HepG2 (cell line): ENCODE measurements around the gene AGPAT2. TPM values are rescaled to one million over a fixed set of nuclear protein-coding genes. Genes with fewer than 3 reads are reported as not detected.

Experiments
- CCDC6 ChIP-seq: sonication (generic); formaldehyde crosslinking; IDR thresholded peaks from 2 replicates; pipeline ENCODE4 v1.8.1; 2022; ENCODE audit warnings: mild to moderate bottlenecking, missing genetic modification reagents, moderate library complexity
- DNMT3B ChIP-seq: conservative IDR thresholded peaks from 2 replicates; pipeline ENCODE4 v1.6.1; 2016; ENCODE audit warnings: missing biosample characterization, control low read depth
- FOXJ3 ChIP-seq: sonication (generic); formaldehyde crosslinking; IDR thresholded peaks from 2 replicates; pipeline ENCODE4 v1.4.0; 2020; ENCODE audit warnings: missing genetic modification reagents, mild to moderate bottlenecking, borderline replicate concordance
- FOXK1 ChIP-seq: sonication (generic); formaldehyde crosslinking; IDR thresholded peaks from 2 replicates; pipeline ENCODE4 v1.4.0; 2020; ENCODE audit warnings: low read depth, missing genetic modification reagents, borderline replicate concordance
- JUND ChIP-seq: sonication (generic); formaldehyde crosslinking; IDR thresholded peaks from 2 replicates; pipeline ENCODE4 v1.8.0; 2022; ENCODE audit warnings: mild to moderate bottlenecking, missing genetic modification reagents
- KDM3A ChIP-seq: IDR thresholded peaks from 2 replicates; pipeline ENCODE4 v1.6.1; 2018; ENCODE audit warnings: low read depth, missing compliant biosample characterization
- MED13 ChIP-seq: sonication (generic); formaldehyde crosslinking; IDR thresholded peaks from 2 replicates; pipeline ENCODE4 v1.5.0; 2020; ENCODE audit warnings: missing genetic modification reagents
- SNRNP70 ChIP-seq: fragments of 200-400 bp; formaldehyde crosslinking; IDR thresholded peaks from 2 replicates; pipeline ENCODE4 v1.6.1; 2017; ENCODE audit warnings: mild to moderate bottlenecking, low read depth, low read length, moderate library complexity
- TCF7 ChIP-seq: sonication (generic); IDR thresholded peaks from 2 replicates; pipeline ENCODE4 v1.6.1; 2016; ENCODE audit warnings: antibody characterized with exemption, low read depth
- TP53 ChIP-seq: sonication (generic); formaldehyde crosslinking; conservative IDR thresholded peaks from 2 replicates; pipeline ENCODE4 v1.4.0; 2020; ENCODE audit warnings: missing genetic modification reagents
- ZBTB3 ChIP-seq: sonication (generic); formaldehyde crosslinking; IDR thresholded peaks from 2 replicates; pipeline ENCODE4 v1.4.0; 2020; ENCODE audit warnings: low read depth, mild to moderate bottlenecking, moderate library complexity, missing genetic modification reagents, borderline replicate concordance
- ZEB1 ChIP-seq: IDR thresholded peaks from 2 replicates; pipeline ENCODE4 v1.6.1; 2012; ENCODE audit warnings: mild to moderate bottlenecking, low read depth, inconsistent platforms; ENCODE audit not compliant: insufficient replicate concordance
- ZNF12 ChIP-seq: sonication (generic); formaldehyde crosslinking; IDR thresholded peaks from 2 replicates; pipeline ENCODE4 v1.5.0; 2020; ENCODE audit warnings: missing genetic modification reagents
- ZNF264 ChIP-seq: sonication (generic); formaldehyde crosslinking; IDR thresholded peaks from 2 replicates; pipeline ENCODE4 v1.4.0; 2020; ENCODE audit warnings: missing genetic modification reagents
- ZNF430 ChIP-seq: sonication (generic); formaldehyde crosslinking; IDR thresholded peaks from 2 replicates; pipeline ENCODE4 v1.9.0; 2021; ENCODE audit warnings: mild to moderate bottlenecking, missing genetic modification reagents
- ZNF562 ChIP-seq: sonication (generic); formaldehyde crosslinking; IDR thresholded peaks from 2 replicates; pipeline ENCODE4 v1.8.0; 2022; ENCODE audit warnings: missing genetic modification reagents, borderline replicate concordance
- ZNF570 ChIP-seq: sonication (generic); formaldehyde crosslinking; IDR thresholded peaks from 2 replicates; pipeline ENCODE4 v1.4.0; 2020; ENCODE audit warnings: mild to moderate bottlenecking, missing genetic modification reagents, borderline replicate concordance
- polyA plus RNA-seq, 8 experiments: library from polyadenylated mRNA; depleted of rRNA in 3 of 8; stranded (reverse) in 7 of 8; unstranded in 1 of 8; fragments of >200 nt; fragmentation: Illumina TruSeq in 4 of 8; extraction: Trizol in 4 of 8; gene quantifications; 2 replicates each; pipeline versions ENCODE4 v1.2.1 to v1.2.3, GENCODE V29; 2011 to 2016; ENCODE audit warnings: low read depth in 4 of 8, missing spikeins in 1 of 8, mixed read lengths in 1 of 8; ENCODE audit not compliant: insufficient read depth in 1 of 8
- total RNA-seq, 5 experiments: library from RNA; depleted of rRNA; stranded (reverse); fragments of >200 nt; fragmentation: Illumina TruSeq; extraction: Trizol; gene quantifications; 2 replicates each; pipeline ENCODE4 v1.2.3, GENCODE V29; 2016; ENCODE audit warnings: low read depth in 1 of 5
- TF ChIP-seq, protein P1 (sequence below), 2 experiments: fragments of 450-650 bp in 1 of 2; sonication (generic) in 1 of 2; formaldehyde crosslinking in 1 of 2; IDR thresholded peaks; 2 replicates each; pipeline versions ENCODE4 v1.6.1 to v1.8.0; 2016 to 2022; ENCODE audit warnings: antibody characterized with exemption in 1 of 2, mild to moderate bottlenecking in 1 of 2, missing genetic modification reagents in 1 of 2
- TF ChIP-seq, protein P2 (sequence below): sonication (generic); formaldehyde crosslinking; IDR thresholded peaks from 2 replicates; pipeline ENCODE4 v1.4.0; 2020; ENCODE audit warnings: mild to moderate bottlenecking, missing genetic modification reagents

The AGPAT2 gene
- total and polyA plus RNA-seq, 2 of the 13 experiments (the other 11 are each of a cell fraction or from before 2014, with no cell fraction given) = 3.9 to 25.8 TPM

DNA sequence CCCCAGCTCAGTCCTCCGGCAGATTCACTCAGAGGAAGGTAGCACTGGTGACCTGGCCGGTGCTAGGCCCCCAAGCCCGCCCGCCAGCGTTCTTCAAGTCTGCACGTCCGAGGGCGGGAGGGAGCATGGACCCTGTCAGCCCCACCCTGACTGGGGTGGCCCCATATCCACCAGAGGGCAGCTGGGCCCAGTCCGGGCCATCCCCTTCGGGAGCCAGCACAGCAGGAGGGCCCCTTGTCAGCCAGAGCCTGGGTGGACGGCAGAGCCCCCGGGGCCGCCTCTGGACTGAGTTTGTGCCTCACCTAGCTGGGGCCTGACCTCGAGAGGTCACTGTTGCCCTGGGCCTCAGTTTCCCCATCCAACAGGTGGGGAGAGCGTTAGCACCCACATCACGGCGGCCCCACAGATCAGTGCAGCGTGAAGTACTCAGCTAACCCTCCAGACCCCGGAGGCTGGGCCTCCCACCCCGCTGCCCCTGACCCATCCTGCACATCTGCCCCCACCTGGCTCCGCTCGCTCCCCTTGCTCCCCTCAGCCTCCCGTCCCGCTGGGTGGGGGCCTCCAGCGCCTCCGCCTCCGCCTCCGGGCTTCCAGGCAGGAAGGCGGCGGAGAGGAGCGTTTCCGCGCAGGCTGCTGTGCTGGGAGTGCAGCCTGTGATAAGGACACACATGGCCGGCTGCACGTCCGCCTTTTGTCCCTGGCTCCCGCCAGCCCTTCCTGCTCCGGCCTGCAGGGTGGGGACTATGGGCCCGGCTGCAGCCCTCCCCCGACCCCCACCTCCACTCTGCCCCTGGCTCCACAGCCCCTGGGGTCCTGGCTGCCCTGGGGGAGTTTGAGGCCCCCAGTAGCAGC lies 41.1 kb downstream of the AGPAT2 start (continued):
- TF ChIP-seq, protein P1, sequence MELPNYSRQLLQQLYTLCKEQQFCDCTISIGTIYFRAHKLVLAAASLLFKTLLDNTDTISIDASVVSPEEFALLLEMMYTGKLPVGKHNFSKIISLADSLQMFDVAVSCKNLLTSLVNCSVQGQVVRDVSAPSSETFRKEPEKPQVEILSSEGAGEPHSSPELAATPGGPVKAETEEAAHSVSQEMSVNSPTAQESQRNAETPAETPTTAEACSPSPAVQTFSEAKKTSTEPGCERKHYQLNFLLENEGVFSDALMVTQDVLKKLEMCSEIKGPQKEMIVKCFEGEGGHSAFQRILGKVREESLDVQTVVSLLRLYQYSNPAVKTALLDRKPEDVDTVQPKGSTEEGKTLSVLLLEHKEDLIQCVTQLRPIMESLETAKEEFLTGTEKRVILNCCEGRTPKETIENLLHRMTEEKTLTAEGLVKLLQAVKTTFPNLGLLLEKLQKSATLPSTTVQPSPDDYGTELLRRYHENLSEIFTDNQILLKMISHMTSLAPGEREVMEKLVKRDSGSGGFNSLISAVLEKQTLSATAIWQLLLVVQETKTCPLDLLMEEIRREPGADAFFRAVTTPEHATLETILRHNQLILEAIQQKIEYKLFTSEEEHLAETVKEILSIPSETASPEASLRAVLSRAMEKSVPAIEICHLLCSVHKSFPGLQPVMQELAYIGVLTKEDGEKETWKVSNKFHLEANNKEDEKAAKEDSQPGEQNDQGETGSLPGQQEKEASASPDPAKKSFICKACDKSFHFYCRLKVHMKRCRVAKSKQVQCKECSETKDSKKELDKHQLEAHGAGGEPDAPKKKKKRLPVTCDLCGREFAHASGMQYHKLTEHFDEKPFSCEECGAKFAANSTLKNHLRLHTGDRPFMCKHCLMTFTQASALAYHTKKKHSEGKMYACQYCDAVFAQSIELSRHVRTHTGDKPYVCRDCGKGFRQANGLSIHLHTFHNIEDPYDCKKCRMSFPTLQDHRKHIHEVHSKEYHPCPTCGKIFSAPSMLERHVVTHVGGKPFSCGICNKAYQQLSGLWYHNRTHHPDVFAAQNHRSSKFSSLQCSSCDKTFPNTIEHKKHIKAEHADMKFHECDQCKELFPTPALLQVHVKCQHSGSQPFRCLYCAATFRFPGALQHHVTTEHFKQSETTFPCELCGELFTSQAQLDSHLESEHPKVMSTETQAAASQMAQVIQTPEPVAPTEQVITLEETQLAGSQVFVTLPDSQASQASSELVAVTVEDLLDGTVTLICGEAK (IDR thresholded peaks at IDR 0.05) = no peak
- TF ChIP-seq, protein P1 (CRISPR knock-in tag; IDR thresholded peaks at IDR 0.05) = no peak
- TF ChIP-seq ZEB1 = no peak
- TF ChIP-seq ZNF562 (CRISPR knock-in tag) = no peak
- no peak for TF ChIP-seq MED13
- TF ChIP-seq ZBTB3 (CRISPR knock-in tag) = no peak
- peak; percentile 57; the same call in 1 of the 2 replicates for TF ChIP-seq KDM3A (CRISPR knock-in tag)
- no peak for TF ChIP-seq ZNF264 (CRISPR knock-in tag)
- no peak for TF ChIP-seq JUND (CRISPR knock-in tag)
- TF ChIP-seq DNMT3B (CRISPR knock-in tag) = no peak
- TF ChIP-seq TP53 (CRISPR knock-in tag) = no peak
- no peak for TF ChIP-seq ZNF430
- no peak for TF ChIP-seq ZNF12
- no peak for TF ChIP-seq CCDC6
- TF ChIP-seq, protein P2, sequence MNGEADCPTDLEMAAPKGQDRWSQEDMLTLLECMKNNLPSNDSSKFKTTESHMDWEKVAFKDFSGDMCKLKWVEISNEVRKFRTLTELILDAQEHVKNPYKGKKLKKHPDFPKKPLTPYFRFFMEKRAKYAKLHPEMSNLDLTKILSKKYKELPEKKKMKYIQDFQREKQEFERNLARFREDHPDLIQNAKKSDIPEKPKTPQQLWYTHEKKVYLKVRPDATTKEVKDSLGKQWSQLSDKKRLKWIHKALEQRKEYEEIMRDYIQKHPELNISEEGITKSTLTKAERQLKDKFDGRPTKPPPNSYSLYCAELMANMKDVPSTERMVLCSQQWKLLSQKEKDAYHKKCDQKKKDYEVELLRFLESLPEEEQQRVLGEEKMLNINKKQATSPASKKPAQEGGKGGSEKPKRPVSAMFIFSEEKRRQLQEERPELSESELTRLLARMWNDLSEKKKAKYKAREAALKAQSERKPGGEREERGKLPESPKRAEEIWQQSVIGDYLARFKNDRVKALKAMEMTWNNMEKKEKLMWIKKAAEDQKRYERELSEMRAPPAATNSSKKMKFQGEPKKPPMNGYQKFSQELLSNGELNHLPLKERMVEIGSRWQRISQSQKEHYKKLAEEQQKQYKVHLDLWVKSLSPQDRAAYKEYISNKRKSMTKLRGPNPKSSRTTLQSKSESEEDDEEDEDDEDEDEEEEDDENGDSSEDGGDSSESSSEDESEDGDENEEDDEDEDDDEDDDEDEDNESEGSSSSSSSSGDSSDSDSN (CRISPR knock-in tag) = peak; percentile 64
- no peak for TF ChIP-seq TCF7
- no peak for TF ChIP-seq FOXK1
- no peak for TF ChIP-seq SNRNP70
- TF ChIP-seq ZNF570 (CRISPR knock-in tag) = no peak
- TF ChIP-seq FOXJ3 (CRISPR knock-in tag) = no peak
